Kidney glomerular epithelial cell (primary cell): ENCODE measurements around the gene OR5H14.

ENCODE experiments used
- DNase-seq: peaks from one replicate; lab custom pipeline; 2025; lab: John Stamatoyannopoulos, UW

OR5H14 gene

DNA sequence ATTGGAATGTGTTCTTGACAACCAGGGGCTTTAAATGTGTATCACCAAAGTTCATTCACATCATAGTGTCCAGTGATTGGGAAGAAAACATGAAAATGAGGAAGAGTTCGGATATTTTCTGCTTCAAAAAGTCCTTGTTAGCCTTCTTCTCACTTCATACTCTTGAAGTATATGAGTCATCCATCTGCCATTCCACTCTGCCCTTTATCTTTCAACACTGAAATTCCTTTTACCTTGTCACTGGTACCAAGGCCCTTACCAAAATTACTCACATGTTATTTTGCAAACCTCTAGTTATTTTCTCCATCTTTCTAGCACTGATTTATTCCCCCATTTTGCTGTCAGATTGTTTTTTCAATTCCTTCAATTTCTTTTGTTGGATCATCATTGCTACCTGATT, 51.7 kb downstream of the OR5H14 start:
- no peak for DNase-seq
